A673 (cell line): ENCODE results near the gene DENND5B.

Source experiments
- CTCF ChIP-seq: fragments of 300-800, 200-600 bp; sonication (generic); conservative IDR thresholded peaks from 2 replicates; pipeline ENCODE4 v1.5.1; 2017; ENCODE audit warnings: low read depth, mild to moderate bottlenecking, antibody characterized with exemption, low read length, moderate library complexity, mixed read lengths
- EZH2 ChIP-seq: fragments of 200-600 bp; sonication (generic); IDR thresholded peaks from 2 replicates; pipeline ENCODE4 v1.6.1; 2017; ENCODE audit warnings: borderline replicate concordance, low read depth, mild to moderate bottlenecking, mixed read lengths, antibody characterized with exemption, low read length; ENCODE audit not compliant: poor library complexity, severe bottlenecking

- TF ChIP-seq CTCF (no peak), EZH2 (no peak)
Measured at GRCh38 chr12:31492599-31493196, 98.2 kb downstream of the DENND5B start.
